Measurements from ENCODE around the gene NLE1. TPM values are rescaled to one million over a fixed set of nuclear protein-coding genes. Genes with fewer than 3 reads are reported as not detected.
"Not testable (repeated sequence)": the region's sequence is repeated elsewhere in the genome, so short reads cannot be mapped to it uniquely, and the experiment has no call there.

Gene NLE1
- total RNA-seq, 2 donors from 2014 or later, result 9.1 to 18.5 TPM

GRCh38 chr17:35154196-35155165 is 12.4 kb upstream of the NLE1 start:
- Histone ChIP-seq H3K36me3 (no peaks in the 10 kb centered on the region), H3K9me3 (no peaks in the 10 kb centered on the region), H3K9ac (ENCODE audit: low read depth in 2 of 2, low read length in 2 of 2) (no peak overlapping the region), H3K27me3 (no peaks in the 10 kb centered on the region), H3K4me1 (no peaks in the 10 kb centered on the region), H3K27ac (no peak overlapping the region), H3K4me3 (no peak overlapping the region)
- TF ChIP-seq CTCF (IDR thresholded peaks at IDR 0.05), result no peak
- DNase-seq, result no peak
- intact Hi-C loops (cut with DNase I), result no loop called here

GRCh38 chr17:35152421-35153140 is 10.5 kb upstream of the NLE1 start:
- H3K4me1 ChIP-seq, result no peaks in the 10 kb centered on the region
- intact Hi-C loops (cut with DNase I), result no loop called here
- no peaks in the 10 kb centered on the region for H3K27me3 ChIP-seq
- no peak overlapping the region for H3K9ac ChIP-seq (ENCODE audit: low read depth in 2 of 2, low read length in 2 of 2)
- no peak overlapping the region for H3K4me3 ChIP-seq
- no peak for DNase-seq
- H3K9me3 ChIP-seq, result no peaks in the 10 kb centered on the region
- no peak overlapping the region for H3K27ac ChIP-seq
- no peak for TF ChIP-seq CTCF (IDR thresholded peaks at IDR 0.05)
- H3K36me3 ChIP-seq, result no peaks in the 10 kb centered on the region

- H3K9ac ChIP-seq (ENCODE audit: low read depth in 2 of 2, low read length in 2 of 2); DNase-seq: not testable (repeated sequence)
Observed at GRCh38 chr17:35151080-35151479, 9.0 kb upstream of the NLE1 start.

GRCh38 chr17:35149941-35150340 is 7.8 kb upstream of the NLE1 start:
- no peaks in the 10 kb centered on the region for H3K4me1 ChIP-seq
- no peaks in the 10 kb centered on the region for H3K9me3 ChIP-seq
- no peak overlapping the region for H3K4me3 ChIP-seq
- H3K27ac ChIP-seq, result no peak overlapping the region
- no peak overlapping the region for H3K9ac ChIP-seq (ENCODE audit: low read depth in 2 of 2, low read length in 2 of 2)
- no peaks in the 10 kb centered on the region for H3K36me3 ChIP-seq
- TF ChIP-seq CTCF (IDR thresholded peaks at IDR 0.05), result no peak
- DNase-seq, result no peak
- no peaks in the 10 kb centered on the region for H3K27me3 ChIP-seq
- intact Hi-C loops (cut with DNase I), result no loop called here

More at GRCh38 chr17:35151080-35151479, 9.0 kb upstream of the NLE1 start:
- H3K36me3 ChIP-seq; H3K4me3 ChIP-seq; H3K4me1 ChIP-seq; H3K27me3 ChIP-seq; intact Hi-C loops (cut with DNase I); H3K27ac ChIP-seq; H3K9me3 ChIP-seq: not testable (repeated sequence)

GRCh38 chr17:35148144-35148543 is 6.0 kb upstream of the NLE1 start:
- DNase-seq, result no peak
- intact Hi-C loops (cut with DNase I), result no loop called here
- Histone ChIP-seq H3K27me3 (no peaks in the 10 kb centered on the region), H3K27ac (no peak overlapping the region), H3K9ac (ENCODE audit: low read depth in 2 of 2, low read length in 2 of 2) (no peak overlapping the region), H3K9me3 (no peaks in the 10 kb centered on the region), H3K4me3 (no peak overlapping the region), H3K36me3 (no peaks in the 10 kb centered on the region), H3K4me1 (no peaks in the 10 kb centered on the region)
- TF ChIP-seq CTCF (IDR thresholded peaks at IDR 0.05), result no peak

Data from colonic mucosa (tissue), 4 donors.